HG02852 (cell line): ENCODE results near the gene LRMDA.
"Not testable (repeated sequence)": the region's sequence is repeated elsewhere in the genome, so short reads cannot be mapped to it uniquely, and the experiment has no call there.

ENCODE experiments used
- ATAC-seq: cut with Tn5 transposase; IDR thresholded peaks from one replicate; pipeline ENCODE4 v1.9.1; 2021; ENCODE audit warnings: mild to moderate bottlenecking, moderate library complexity; ENCODE audit not compliant: unreplicated experiment

LRMDA gene

DNA sequence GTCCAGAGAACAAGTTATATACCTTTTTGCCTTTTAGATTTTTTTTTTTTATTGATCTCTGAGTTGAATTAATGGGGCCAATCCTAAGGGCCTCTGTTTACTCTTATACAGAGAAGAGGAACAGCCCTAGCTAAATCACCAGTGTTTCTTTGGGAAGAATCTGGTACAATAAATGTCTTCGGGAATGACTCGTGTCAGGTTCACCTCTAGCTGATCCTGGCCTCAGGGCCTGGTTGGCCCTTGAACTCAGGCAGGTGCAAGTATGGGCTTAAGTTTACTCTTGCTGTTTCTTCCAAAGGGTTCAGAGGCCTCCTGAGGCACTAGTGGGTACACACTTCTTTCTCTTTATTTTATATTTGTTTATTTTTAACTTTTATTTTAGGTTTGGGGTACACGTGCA, 71.0 kb downstream of the LRMDA start:
- ATAC-seq, result no peak

- ATAC-seq, result no peak
Measured at GRCh38 chr10:75502838-75503237, 71.4 kb downstream of the LRMDA start.

DNA sequence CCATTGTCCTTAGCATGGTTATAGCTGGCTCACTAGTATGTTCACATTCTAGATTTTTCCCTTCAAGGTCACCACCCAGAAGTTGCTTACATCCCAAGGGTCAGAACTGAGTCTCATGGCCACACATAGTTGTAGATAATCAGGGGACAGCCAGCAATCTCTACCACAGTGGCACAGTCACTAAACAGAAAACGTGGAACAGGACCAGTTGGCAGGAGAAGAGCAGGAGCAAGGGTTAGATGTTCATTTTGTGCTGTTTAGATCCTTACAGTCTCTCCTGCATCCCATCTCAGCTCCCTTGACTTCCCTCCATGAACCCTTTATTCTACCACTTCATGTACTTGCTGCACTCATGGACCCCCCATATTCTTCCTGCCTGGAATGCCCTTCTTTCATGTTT, 73.9 kb downstream of the LRMDA start:
- ATAC-seq, result no peak

GRCh38 chr10:75505840-75506506, 74.5 kb downstream of the LRMDA start:
- peak; percentile 65 for ATAC-seq

GRCh38 chr10:75506930-75507329, 75.5 kb downstream of the LRMDA start:
- ATAC-seq, result no peak

GRCh38 chr10:75507469-75507868, 76.0 kb downstream of the LRMDA start:
- no peak for ATAC-seq

DNA sequence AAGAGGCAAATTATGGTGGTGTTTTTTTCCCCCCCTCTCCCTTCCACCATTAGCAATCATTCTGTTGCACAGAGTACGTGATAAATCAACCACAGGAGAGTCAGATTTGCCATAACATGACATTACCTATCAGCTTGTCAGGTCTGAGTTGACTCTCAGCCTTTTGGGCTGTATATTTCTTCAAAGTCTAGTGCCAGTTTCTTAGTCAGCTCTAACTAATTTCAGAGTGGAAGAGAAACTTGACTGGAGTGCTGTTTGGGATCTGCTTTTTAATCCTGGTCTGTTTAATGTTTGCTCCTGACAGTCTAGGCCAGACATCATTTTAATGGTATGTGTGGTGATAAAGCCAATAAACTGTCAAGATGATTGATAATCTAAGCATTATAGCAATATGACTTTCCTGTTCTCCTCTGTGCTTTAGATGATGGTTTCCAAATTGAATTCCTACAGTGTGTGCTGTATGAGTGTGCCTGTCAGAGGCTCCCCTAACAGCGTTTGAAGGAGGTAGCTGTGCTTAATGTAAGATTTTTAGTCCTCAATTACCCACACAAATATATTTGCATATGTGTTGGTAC, 76.9 kb downstream of the LRMDA start:
- ATAC-seq, result no peak

GRCh38 chr10:75508814-75509306, 77.4 kb downstream of the LRMDA start:
- ATAC-seq, result no peak

DNA sequence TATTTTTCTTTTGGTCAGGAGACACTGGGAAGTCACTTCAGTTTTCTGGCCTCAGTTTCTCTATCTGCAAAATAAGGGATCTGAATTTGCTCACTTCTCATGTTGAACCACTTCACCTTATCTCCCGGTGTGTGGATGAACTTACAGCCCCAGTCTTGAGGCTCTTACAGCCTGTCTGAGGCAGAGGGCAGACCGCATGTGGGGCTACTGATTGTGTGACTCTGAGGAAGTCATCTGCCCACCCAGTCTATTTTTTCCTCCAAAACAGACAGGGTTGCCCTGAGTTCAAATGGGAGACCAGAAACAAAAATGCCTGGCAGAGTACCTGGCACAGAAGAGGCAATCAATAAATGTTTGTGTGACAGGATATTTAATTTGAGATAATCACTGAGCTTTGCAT, 78.3 kb downstream of the LRMDA start:
- no peak for ATAC-seq

GRCh38 chr10:75511011-75511410, 79.6 kb downstream of the LRMDA start:
- ATAC-seq, result no peak

DNA sequence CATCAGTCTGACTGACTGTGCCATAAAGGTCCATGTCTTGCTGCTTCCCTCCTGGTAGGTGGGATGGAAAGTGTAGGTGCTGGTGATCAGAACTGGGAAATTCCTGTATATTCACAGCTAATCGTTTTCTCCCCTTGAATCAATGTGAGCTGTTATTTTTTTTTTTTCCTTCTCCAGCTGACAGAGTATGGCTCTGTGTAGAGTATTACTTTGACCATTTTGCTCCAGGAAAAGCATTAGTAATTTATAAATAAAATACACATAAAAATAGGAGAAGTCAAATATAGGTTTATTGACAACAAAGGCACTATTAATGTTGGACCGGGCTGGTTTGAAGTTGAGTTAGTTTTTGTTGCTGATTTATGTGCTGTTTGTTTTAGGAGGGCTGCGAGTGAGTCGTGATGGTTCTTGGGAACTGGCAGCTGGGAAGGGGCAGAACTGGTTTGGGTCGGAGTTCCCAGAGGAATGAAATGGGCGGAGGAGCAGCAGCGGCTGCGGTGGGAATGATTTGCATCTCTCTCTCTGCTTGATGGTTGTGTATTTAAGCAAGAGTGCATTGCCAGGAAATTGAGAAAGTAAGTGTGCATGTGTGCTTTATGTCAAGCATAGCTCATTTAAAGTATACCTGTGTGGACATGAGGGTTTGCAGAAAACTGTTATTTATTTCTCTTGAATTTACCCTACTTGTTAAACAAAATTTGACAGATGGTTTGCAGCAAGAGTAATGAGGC, 80.9 kb downstream of the LRMDA start:
- no peak for ATAC-seq

DNA sequence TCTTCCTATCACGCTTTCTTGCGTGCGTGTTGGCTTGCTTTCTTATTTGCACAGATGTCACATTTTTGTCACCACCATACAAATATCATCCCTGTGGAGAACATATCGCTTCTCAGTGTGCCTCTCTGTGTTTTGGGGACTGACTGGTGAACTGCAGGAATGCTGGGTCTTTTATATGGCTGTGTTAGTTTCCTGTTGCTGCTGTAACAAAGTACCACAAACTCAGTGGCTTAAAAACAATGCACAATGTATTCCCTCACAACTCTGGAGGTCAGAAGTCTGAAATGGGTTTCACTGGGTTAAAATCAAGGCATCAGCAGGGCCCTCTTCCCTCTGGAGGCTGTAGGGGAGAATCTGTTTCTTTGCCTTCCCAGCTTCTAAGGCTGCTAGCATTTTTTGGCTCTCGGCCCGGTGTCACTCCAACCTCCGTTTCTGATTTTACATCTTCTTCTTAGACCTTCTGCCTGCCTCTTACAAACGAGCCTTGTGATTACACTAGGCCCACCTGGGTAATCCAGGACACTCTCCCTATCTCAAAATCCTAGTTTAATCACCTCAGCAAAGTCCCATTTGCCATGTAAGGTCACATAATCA, 82.0 kb downstream of the LRMDA start:
- ATAC-seq, result no peak

DNA sequence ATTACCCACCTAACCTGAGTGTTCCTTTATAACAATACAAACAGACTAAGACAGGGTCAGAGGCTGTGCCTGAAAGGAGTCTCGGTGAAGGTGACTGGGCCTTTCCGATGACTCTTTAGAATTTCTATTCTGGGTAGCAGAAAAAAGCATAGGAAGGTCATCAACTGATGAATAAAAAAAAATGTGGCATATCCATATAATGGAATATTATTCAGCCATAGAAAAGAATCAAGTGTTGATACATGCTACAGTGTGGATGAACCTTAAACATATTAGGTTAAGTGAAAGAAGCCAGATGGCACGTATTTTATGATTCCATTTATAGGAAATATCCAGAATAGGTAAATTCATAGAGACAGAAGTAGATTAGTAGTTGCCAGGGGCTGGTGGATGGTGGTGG, 83.4 kb downstream of the LRMDA start:
- no peak for ATAC-seq

GRCh38 chr10:75516154-75516553, 84.7 kb downstream of the LRMDA start:
- ATAC-seq, result not testable (repeated sequence)

DNA sequence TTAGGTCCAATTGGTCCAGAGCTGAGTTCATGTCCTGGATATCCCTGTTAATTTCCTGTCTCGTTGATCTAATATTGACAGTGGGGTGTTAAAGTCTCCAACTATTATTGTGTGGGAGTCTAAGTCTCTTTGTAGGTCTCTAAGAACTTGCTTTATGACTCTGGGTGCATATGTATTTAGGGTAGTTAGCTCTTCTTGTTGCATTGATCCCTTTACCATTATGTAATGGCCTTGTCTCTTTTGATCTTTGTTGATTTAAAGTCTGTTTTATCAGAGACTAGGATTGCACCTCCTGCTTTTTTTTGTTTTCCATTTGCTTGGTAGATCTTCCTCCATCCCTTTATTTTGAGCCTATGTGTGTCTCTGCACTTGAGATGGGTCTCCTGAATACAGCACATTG, 87.8 kb downstream of the LRMDA start:
- ATAC-seq, result not testable (repeated sequence)

- not testable (repeated sequence) for ATAC-seq
Measured at GRCh38 chr10:75521194-75521829, 89.9 kb downstream of the LRMDA start.

GRCh38 chr10:75525067-75525466, 93.6 kb downstream of the LRMDA start:
- no peak for ATAC-seq

DNA sequence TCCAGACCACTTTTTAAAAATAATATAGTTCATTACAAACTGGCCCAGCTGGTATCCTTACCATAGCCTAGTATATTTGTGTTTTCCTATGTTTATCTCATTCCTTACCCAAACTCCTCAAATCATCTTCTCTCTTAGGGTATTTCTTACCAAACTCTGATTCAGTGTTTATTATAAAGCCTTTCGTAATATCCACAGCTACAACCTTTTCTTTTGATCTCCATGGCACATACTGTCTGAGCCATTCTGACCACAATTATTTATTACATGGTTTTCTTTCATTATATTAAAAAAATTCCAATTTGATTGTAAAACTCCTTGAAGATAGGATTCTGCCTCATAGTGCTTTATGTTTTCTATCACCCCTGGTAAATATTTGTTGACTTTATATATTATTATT, 94.2 kb downstream of the LRMDA start:
- no peak for ATAC-seq

DNA sequence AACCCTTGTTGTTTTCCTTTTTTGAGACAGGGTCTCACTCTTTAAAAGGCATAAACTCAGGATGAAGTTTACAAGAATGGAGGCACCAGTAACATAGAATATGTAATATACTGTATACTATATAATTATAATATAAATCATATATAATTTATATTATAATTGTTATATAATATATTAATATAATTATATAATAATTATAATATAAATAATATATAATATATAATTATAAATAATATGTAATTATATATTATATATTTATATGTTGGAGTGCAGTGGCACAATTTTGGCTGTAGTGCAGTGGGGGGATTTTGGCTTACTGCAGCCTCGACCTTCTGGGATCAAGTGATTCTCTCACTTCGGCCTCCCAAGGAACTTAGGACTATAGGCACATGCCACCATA, 96.1 kb downstream of the LRMDA start:
- no peak for ATAC-seq

- ATAC-seq, result no peak
Measured at GRCh38 chr10:75528392-75528791, 97.0 kb downstream of the LRMDA start.

DNA sequence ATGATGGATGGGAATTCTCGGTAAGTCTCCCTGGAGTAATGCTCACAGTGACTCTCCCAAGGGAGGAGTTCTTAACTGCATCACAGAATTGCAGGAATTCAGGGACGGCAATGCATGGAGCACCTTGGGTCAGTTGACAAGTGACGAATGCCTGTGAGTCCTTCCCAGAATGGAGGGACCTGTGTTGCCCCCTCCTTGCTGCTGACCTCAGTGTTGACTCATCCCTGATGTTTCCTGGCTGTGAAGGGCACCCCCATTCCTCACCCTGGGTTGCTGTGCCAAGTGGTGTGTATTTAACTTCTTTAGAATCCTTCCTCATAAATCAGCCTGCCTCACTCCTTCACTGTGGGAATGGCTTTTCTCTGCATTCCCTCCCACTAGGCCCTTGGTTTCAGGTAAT, 98.9 kb downstream of the LRMDA start:
- ATAC-seq, result no peak
